ENCODE results near the gene CLIC3.
"Not testable (repeated sequence)": the region's sequence is repeated elsewhere in the genome, so short reads cannot be mapped to it uniquely, and the experiment has no call there.

CLIC3 gene

GRCh38 chr9:137035507-137035834 is 39.1 kb upstream of the CLIC3 start:
- no peak for TF ChIP-seq CTCF (IDR thresholded peaks at IDR 0.05; ENCODE audit: low read depth, low read length)
- DNase-seq (ENCODE audit: low read depth in 2 of 2), result no peak
- H3K4me3 ChIP-seq (replicated peaks in 1 of 2; ENCODE audit: low read depth in 2 of 2, low read length in 2 of 2), result no peak overlapping the region

- peak; percentile 96 for TF ChIP-seq CTCF (IDR thresholded peaks at IDR 0.05; ENCODE audit: low read depth, low read length)
- H3K4me3 ChIP-seq (replicated peaks in 1 of 2; ENCODE audit: low read depth in 2 of 2, low read length in 2 of 2), result no peak overlapping the region
- peak; percentile 85 to 88 for DNase-seq (ENCODE audit: low read depth in 2 of 2)
Observed at GRCh38 chr9:137034709-137035506, 38.5 kb upstream of the CLIC3 start.

GRCh38 chr9:137034039-137034708 is 37.8 kb upstream of the CLIC3 start:
- TF ChIP-seq CTCF (IDR thresholded peaks at IDR 0.05; ENCODE audit: low read depth, low read length), result no peak
- no peak overlapping the region for H3K4me3 ChIP-seq (replicated peaks in 1 of 2; ENCODE audit: low read depth in 2 of 2, low read length in 2 of 2)
- no peak for DNase-seq (ENCODE audit: low read depth in 2 of 2)

GRCh38 chr9:137033481-137033880 is 37.1 kb upstream of the CLIC3 start:
- not testable (repeated sequence) for DNase-seq (ENCODE audit: low read depth in 2 of 2); H3K4me3 ChIP-seq (replicated peaks in 1 of 2; ENCODE audit: low read depth in 2 of 2, low read length in 2 of 2)

GRCh38 chr9:137032858-137033257 is 36.5 kb upstream of the CLIC3 start:
- TF ChIP-seq CTCF (IDR thresholded peaks at IDR 0.05; ENCODE audit: low read depth, low read length), result no peak
- DNase-seq (ENCODE audit: low read depth in 2 of 2), result no peak
- no peak overlapping the region for H3K4me3 ChIP-seq (replicated peaks in 1 of 2; ENCODE audit: low read depth in 2 of 2, low read length in 2 of 2)

- H3K4me3 ChIP-seq (replicated peaks in 1 of 2; ENCODE audit: low read depth in 2 of 2, low read length in 2 of 2), result no peak within 1 kb of the TSS
- TF ChIP-seq CTCF (IDR thresholded peaks at IDR 0.05; ENCODE audit: low read depth, low read length), result no peak
- DNase-seq (ENCODE audit: low read depth in 2 of 2), result no peak
Observed at GRCh38 chr9:137031904-137032640, 35.7 kb upstream of the CLIC3 start, which contains the start of gene FUT7. FUT7 (minus strand) TSS chr9:137032088; CDS start chr9:137031991, 97 bp downstream.

Measured in cardiac fibroblast (primary cell).